GM12874 (cell line): Measurements from ENCODE around the gene GFOD1.

Source experiments
- TF ChIP-seq, protein P1 (sequence below): IDR thresholded peaks from 2 replicates; pipeline ENCODE4 v1.5.1; 2011; ENCODE audit warnings: low read depth, mild to moderate bottlenecking, control low read depth, low read length, moderate library complexity; ENCODE audit not compliant: insufficient read depth

Gene GFOD1

DNA sequence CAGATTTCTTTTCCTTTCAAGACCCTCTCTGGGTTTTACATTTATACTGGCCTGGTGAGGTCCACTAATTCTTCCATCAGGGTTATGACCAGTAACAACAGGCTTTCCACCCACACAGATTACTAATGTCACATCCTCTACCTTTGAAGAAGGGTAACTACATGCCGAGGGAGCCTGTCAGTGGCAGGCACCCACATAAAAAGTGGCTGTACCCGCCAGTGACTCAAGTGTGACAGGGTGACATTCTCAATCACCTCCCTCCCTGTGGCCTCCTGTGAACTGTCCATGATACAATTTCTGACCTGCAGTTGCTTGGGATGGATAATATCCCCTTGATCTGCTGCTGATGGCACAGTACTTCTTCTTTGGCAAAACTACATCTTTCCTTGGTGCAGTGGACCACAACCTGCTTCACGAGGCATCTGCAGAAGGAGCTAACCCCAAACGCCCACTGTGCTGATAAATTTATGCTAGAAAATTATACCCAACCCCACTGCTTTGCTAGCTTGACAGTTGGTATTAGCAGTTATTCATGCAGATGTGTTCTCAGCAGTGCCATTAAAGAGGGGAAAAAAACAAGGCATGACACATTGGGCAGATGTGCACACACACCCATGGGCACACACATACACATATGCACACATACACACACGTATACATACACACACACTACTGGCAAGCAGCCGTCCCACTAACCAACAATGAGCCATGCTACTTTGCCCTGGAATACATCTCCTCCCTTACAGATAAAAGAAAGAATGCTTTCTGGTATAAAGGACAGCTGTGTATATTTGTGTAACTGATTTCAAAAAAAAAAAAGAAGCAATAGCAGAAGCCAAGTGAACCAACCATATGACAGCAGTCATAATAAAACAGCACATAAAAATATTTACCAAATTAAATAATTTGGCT is 20.8 kb downstream of the GFOD1 start:
- TF ChIP-seq, protein P1, sequence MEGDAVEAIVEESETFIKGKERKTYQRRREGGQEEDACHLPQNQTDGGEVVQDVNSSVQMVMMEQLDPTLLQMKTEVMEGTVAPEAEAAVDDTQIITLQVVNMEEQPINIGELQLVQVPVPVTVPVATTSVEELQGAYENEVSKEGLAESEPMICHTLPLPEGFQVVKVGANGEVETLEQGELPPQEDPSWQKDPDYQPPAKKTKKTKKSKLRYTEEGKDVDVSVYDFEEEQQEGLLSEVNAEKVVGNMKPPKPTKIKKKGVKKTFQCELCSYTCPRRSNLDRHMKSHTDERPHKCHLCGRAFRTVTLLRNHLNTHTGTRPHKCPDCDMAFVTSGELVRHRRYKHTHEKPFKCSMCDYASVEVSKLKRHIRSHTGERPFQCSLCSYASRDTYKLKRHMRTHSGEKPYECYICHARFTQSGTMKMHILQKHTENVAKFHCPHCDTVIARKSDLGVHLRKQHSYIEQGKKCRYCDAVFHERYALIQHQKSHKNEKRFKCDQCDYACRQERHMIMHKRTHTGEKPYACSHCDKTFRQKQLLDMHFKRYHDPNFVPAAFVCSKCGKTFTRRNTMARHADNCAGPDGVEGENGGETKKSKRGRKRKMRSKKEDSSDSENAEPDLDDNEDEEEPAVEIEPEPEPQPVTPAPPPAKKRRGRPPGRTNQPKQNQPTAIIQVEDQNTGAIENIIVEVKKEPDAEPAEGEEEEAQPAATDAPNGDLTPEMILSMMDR = no peak

DNA sequence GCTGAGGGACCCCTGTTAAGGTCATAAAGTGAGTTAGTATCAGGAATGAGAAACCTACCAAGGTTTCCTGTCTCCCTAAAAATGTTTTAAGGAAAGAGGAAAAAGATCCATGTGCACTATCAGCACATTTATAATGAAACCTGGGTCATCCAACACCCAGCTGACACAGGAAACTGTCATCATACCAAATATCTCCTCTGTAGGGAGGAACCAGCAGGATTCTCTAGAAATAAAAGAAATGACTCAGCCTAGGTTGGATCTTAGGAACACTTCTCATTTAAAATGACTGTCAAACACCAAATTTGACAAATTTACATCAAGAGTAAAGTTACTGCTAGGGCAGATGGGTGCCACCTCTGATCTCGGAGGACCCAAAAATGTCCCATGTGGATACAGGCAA is 21.7 kb downstream of the GFOD1 start:
- TF ChIP-seq, protein P1 = no peak

DNA sequence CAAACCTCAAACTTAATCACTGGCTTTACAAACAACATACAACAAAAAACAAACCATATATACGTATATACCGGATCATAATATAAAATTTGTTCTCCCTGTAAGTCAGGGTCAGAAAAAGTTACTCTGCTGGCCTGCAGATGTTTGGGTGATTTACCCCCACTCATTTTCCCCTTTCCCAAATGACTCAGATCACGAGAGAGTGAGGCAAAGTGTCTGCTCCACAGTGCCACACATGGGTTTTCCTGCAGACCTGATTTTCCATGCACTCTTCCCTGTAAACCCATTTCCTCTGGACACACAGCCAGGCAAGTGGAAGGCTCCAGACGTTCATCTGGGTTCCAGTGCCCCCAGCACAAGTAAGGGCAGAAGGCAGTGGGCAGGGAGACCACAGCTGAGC is 23.5 kb downstream of the GFOD1 start:
- TF ChIP-seq, protein P1 = no peak

DNA sequence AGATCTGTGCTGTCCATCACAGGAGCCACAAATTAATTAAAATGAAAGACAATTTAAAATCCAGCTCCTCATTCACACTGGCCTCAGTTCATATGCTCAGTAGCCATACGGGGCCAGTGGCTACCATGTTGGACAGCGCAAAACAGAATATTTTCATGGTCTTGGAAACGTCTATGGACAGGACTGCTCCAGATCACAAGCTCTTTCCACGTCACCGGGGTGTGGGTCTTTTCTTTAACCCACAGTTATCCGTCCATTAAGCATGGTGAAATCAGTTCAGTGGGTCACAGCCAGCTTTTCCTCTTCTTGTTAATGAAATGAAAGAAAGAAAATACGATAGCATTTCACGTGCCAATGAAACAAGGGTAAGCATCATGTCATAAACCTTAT is 24.1 kb downstream of the GFOD1 start:
- TF ChIP-seq, protein P1 = no peak

- TF ChIP-seq, protein P1 = no peak
Observed at GRCh38 chr6:13462458-13463327, 24.7 kb downstream of the GFOD1 start.

DNA sequence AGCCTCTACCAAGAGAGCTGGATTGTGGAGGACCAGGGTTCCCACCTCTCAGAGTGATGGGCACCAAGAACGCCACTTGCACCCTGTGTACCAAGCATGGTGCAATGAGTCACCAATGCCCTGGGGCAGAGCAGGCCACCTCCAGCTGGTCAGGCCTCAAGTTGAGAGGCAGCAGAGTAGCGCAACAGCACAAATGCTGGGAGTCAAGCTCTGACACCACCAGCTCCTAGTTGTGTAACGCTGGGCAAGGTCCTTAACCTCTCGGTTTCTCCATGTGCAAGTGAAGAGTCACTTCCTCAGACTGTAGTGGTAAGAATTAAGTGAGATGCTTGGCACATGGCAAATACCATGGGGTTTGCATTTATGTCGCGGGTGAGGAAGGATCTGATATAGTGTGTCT is 25.6 kb downstream of the GFOD1 start:
- TF ChIP-seq, protein P1 = no peak

DNA sequence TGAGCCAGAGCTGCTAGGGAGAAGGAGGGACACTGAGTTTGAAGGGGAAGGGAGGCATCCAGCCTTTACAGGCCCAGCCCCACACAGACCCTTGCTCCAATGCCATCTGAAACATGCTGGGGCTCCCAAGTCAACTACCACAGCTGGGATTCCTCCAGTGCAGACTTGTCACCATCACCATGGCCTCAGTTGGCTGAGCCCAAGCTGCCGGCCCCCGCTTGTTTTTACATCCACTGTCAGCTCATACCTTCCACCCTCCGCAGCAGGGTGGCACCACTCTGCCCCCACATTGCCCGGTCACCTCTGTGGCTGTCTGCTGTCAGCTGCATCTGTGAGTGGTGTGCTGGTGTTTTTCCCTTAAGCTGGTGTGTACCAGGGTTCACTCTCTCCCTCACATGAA is 26.1 kb downstream of the GFOD1 start:
- TF ChIP-seq, protein P1 = no peak
